Right atrium auricular region (tissue), 2 donors: ENCODE results near the gene SPON1. TPM values are rescaled to one million over a fixed set of nuclear protein-coding genes. Genes with fewer than 3 reads are reported as not detected.

Experiments used
- DNase-seq: peaks from one replicate; pipeline ENCODE4 v3.0.0-alpha.2; 2019; ENCODE audit warnings: low spot score
- H3K27ac ChIP-seq, 2 donors: fragments of 200-600 bp; sonication (generic); 1 replicate in 1 of 2; 2 replicates in 1 of 2; pipeline ENCODE4 v1.5.1; 2016 to 2019
- H3K27me3 ChIP-seq, 2 donors: fragments of 200-600 bp; sonication (generic); one replicate each; pipeline versions ENCODE4 v1.5.1 to v1.6.0; 2017 to 2019
- H3K36me3 ChIP-seq: fragments of 200-600 bp; sonication (generic); one replicate; pipeline ENCODE4 v1.5.1; 2016
- H3K4me1 ChIP-seq, 2 donors: fragments of 200-600 bp; sonication (generic); one replicate each; pipeline versions ENCODE4 v1.5.1 to v1.6.0; 2017 to 2019
- H3K4me3 ChIP-seq, 2 donors: fragments of 200-600 bp; sonication (generic); 1 replicate in 1 of 2; 2 replicates in 1 of 2; pipeline ENCODE4 v1.5.1; 2017 to 2019; ENCODE audit warnings: mild to moderate bottlenecking in 1 of 2, moderate library complexity in 1 of 2
- H3K9me3 ChIP-seq, 2 donors: fragments of 200-600 bp; sonication (generic); one replicate each; pipeline ENCODE4 v1.5.1; 2019
- CTCF ChIP-seq, 2 donors: fragments of 200-600 bp; sonication (generic); IDR thresholded peaks; one replicate each; pipeline ENCODE4 v1.5.1; 2019; ENCODE audit warnings: antibody characterized with exemption in 2 of 2
- total RNA-seq, 2 donors: library from RNA; depleted of rRNA; stranded (reverse); fragments of >200 nt; gene quantifications; one replicate each; pipeline ENCODE4 v1.1.0, GENCODE V29; 2016

Gene SPON1
- total RNA-seq, 2 donors from 2014 or later: 22.8 to 27.0 TPM

- no peak for TF ChIP-seq CTCF (IDR thresholded peaks at IDR 0.05)
- H3K27me3 ChIP-seq: no peaks in the 10 kb centered on the region
- no peak overlapping the region for H3K27ac ChIP-seq
- DNase-seq: no peak
- no peaks in the 10 kb centered on the region for H3K36me3 ChIP-seq
- no peak overlapping the region for H3K4me3 ChIP-seq
- H3K9me3 ChIP-seq: peaks cover 0 to 14% of the 10 kb centered on the region in 2 donors
- no peaks in the 10 kb centered on the region for H3K4me1 ChIP-seq
Observed at GRCh38 chr11:14224395-14224794, 261.9 kb downstream of the SPON1 start.

GRCh38 chr11:14225666-14226065 lies 263.1 kb downstream of the SPON1 start:
- H3K27ac ChIP-seq: no peak overlapping the region
- H3K4me1 ChIP-seq: no peaks in the 10 kb centered on the region
- H3K27me3 ChIP-seq: no peaks in the 10 kb centered on the region
- no peak overlapping the region for H3K4me3 ChIP-seq
- no peak for TF ChIP-seq CTCF (IDR thresholded peaks at IDR 0.05)
- no peak for DNase-seq
- peaks cover 0 to 14% of the 10 kb centered on the region in 2 donors for H3K9me3 ChIP-seq
- H3K36me3 ChIP-seq: no peaks in the 10 kb centered on the region

- Histone ChIP-seq H3K27me3 (no peaks in the 10 kb centered on the region), H3K9me3 (peaks cover 0 to 14% of the 10 kb centered on the region in 2 donors), H3K4me3 (no peak overlapping the region), H3K4me1 (no peaks in the 10 kb centered on the region), H3K36me3 (no peaks in the 10 kb centered on the region), H3K27ac (no peak overlapping the region)
- TF ChIP-seq CTCF (IDR thresholded peaks at IDR 0.05): no peak
- no peak for DNase-seq
Observed at GRCh38 chr11:14228356-14228755, 265.8 kb downstream of the SPON1 start.

- Histone ChIP-seq H3K27me3 (no peaks in the 10 kb centered on the region), H3K9me3 (peaks cover 0 to 14% of the 10 kb centered on the region in 2 donors), H3K4me3 (no peak overlapping the region), H3K36me3 (no peaks in the 10 kb centered on the region), H3K4me1 (no peaks in the 10 kb centered on the region), H3K27ac (no peak overlapping the region)
- TF ChIP-seq CTCF (IDR thresholded peaks at IDR 0.05): no peak
- no peak for DNase-seq
Observed at GRCh38 chr11:14229472-14229871, 266.9 kb downstream of the SPON1 start.

GRCh38 chr11:14230407-14230806 lies 267.9 kb downstream of the SPON1 start:
- DNase-seq: no peak
- Histone ChIP-seq H3K4me3 (no peak overlapping the region), H3K36me3 (no peaks in the 10 kb centered on the region), H3K9me3 (peaks cover 0 to 14% of the 10 kb centered on the region in 2 donors), H3K27ac (no peak overlapping the region), H3K4me1 (no peaks in the 10 kb centered on the region), H3K27me3 (no peaks in the 10 kb centered on the region)
- no peak for TF ChIP-seq CTCF (IDR thresholded peaks at IDR 0.05)

- no peak overlapping the region for H3K4me3 ChIP-seq
- peak in 1 of 2 donors; percentile 27 for TF ChIP-seq CTCF (IDR thresholded peaks at IDR 0.05)
- no peaks in the 10 kb centered on the region for H3K9me3 ChIP-seq
- no peaks in the 10 kb centered on the region for H3K27me3 ChIP-seq
- no peaks in the 10 kb centered on the region for H3K36me3 ChIP-seq
- no peaks in the 10 kb centered on the region for H3K4me1 ChIP-seq
- H3K27ac ChIP-seq: no peak overlapping the region
- DNase-seq: no peak
Observed at GRCh38 chr11:14232652-14233051, 270.1 kb downstream of the SPON1 start.
